ENCODE results near the gene C1GALT1.

- TF ChIP-seq, protein P1, sequence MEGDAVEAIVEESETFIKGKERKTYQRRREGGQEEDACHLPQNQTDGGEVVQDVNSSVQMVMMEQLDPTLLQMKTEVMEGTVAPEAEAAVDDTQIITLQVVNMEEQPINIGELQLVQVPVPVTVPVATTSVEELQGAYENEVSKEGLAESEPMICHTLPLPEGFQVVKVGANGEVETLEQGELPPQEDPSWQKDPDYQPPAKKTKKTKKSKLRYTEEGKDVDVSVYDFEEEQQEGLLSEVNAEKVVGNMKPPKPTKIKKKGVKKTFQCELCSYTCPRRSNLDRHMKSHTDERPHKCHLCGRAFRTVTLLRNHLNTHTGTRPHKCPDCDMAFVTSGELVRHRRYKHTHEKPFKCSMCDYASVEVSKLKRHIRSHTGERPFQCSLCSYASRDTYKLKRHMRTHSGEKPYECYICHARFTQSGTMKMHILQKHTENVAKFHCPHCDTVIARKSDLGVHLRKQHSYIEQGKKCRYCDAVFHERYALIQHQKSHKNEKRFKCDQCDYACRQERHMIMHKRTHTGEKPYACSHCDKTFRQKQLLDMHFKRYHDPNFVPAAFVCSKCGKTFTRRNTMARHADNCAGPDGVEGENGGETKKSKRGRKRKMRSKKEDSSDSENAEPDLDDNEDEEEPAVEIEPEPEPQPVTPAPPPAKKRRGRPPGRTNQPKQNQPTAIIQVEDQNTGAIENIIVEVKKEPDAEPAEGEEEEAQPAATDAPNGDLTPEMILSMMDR (IDR thresholded peaks at IDR 0.05; ENCODE audit: extremely low read depth in 1 of 2, insufficient read depth in 1 of 2, low read depth in 1 of 2, low read length in 2 of 2), result no peak
- TF ChIP-seq GATA2 (IDR thresholded peaks at IDR 0.05; ENCODE audit: insufficient read depth, insufficient read length, low read depth, low read length), result no peak
- no peak for TF ChIP-seq POLR2A (IDR thresholded peaks at IDR 0.05; ENCODE audit: low read depth, low read length)
- no peak for TF ChIP-seq EZH2 (IDR thresholded peaks at IDR 0.05; ENCODE audit: borderline replicate concordance, low read depth, low read length, severe bottlenecking)
- TF ChIP-seq POLR2AphosphoS5 (IDR thresholded peaks at IDR 0.05; ENCODE audit: insufficient read depth, low read depth, low read length), result no peak
Observed at GRCh38 chr7:7220821-7221220, 38.5 kb downstream of the C1GALT1 start.

Data from endothelial cell of umbilical vein (primary cell).